Cortex of kidney (tissue), 1 donor: ENCODE measurements around the gene LSM10.

Source experiments
- DNase-seq: peaks from one replicate; lab custom pipeline; 2025; lab: John Stamatoyannopoulos, UW

The LSM10 gene

DNA sequence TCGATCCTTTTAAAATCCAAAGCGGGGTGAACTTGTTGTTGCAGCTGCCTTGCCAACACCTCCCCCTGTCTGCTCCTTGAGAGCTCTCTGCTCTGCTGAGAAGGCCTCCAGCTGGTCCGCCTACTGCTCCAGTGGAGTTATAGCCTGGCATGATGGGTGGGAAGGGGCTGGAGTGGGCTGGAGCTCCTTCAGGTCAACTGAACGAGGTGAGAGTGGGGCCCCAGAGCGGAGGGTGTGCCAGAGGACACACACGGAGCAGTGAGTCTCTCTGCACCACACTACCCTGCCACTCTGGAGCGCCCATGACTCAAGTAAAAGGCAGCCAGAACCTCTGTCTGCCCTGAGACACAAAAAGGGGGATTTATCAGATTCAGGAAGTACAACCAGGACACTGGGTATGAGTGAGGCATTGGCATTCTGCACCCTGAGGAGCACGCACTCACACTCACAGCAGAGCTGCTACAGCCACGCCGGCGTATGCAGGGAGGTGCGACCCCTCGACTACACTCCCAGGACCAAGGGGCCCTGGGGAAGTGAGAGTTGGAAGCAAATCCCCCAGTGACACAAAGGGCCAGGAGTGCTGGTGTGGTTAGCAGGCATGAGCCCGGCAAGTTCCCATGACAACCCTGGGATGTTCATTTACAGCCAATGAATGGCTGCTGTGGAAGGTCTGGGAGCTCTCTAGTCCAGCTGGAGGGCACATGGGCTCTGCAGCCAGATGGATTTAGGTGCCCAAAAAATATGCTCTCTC, 46.3 kb downstream of the LSM10 start:
- no peak for DNase-seq

DNA sequence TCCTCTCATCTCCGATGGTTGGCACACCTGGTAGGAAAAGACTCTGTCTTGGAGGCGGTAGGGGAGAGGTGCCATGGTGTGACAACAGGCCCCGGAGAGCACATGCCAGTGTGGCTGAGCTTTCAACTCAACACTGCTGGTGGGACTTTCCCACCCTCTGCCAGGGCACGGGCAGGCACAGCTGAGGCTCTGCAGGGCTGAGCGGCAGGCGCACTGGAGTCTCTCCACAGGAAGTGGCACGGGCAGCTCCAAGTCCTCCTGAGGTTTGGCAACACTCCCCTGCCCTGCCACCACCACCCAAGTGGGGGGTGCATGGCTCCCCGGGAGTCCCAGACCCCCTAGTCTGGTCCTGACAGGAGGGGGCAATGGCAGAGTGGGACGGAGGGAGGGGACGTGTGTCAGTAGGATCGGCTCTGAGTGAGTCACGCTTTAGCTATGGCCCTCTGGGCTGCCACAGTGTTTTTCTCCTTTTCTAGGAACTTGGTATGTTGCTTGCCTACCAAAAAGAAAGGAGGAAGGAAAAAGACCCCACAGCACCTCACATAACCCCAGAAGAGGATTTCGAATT, 47.0 kb downstream of the LSM10 start:
- no peak for DNase-seq

DNA sequence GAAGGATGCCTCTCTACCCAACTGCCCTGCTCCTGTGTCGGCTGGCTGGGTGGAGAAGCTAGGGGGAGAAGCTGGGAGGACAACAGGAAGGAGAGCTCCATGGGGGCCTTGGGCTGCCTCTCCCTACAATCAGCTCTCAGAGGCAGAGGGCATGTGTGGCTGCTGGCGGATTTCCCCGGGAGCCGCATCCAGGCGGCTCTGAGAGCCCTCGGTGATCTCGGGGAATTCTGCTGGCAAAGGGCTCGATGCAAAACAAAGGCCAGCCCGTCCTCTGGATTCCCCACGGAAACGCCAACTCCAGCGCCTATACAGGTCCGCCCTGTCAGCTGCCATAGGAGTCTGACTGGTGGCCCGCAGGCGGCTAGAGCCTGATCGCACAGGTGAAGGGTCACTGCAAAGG, 47.9 kb downstream of the LSM10 start:
- no peak for DNase-seq

DNA sequence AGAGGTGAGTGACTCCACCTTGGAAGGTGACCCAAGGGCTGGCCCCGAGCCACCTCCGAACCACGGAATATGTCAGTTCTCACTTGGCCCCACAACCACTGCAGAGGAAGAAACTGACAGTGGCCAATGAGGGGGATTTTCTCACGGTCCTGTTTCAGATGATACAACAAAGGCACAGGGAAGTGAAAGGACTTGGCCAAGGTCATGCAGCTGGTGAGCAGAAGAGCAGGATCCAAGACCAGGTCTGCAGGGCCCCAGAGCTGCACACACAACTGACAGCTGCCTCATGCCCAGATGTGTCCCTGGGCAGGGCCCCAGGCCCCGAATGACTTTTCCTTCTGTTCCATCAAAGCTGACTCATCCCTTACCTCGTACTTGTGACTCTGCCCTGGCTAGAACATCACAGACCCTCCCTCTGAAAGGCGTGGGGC, 48.5 kb downstream of the LSM10 start:
- DNase-seq: no peak

DNA sequence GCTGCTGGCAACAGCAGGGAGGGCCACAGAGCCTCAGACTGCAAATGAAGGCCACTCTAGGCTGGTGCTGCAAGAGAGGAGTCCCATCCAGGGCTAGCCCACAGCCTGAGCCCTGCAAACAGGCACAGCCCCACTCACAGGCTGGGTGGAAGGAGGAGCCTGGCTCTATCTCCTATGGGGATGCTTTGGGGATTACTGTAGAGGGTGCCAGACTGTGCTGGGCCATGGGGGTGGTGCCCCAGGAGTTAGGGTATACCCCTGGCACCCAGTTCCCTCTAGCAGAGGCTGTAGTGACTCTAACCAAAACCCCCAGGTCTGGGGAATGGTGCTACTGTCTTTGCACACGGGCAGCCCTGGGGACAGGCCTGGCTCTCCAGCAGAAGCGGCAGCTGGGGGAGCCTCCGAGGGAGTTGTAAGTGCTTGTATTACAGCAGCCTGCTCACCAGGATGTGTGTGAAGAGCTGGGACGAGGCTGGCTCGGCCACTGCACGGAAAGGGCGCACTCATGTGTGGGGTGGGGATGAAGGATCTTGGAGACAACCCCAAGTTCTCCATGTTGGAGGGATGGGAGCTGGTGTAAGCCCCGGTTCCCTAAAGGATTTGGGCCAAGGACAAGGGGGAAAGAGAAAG, 50.9 kb downstream of the LSM10 start:
- no peak for DNase-seq

DNA sequence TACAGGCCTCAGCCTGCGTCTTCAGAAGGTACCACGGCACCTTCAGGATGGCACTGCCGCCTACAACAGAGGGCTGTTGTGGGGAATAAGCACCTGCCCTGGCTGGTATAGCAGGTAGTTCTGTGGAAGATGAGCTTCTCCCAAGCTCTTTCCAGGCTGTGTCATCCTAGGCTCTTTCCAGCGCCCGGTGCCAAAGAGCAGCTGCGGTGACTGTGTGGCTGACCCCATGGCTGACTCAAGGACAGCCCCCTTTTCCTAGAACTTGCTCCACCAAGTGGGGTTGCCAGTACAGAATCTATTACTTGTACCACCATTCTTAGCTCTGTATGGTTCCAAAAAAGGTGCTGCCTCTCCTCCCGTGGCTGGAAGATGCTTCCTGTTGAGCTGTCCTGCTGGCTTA, 52.4 kb downstream of the LSM10 start:
- DNase-seq: no peak

DNA sequence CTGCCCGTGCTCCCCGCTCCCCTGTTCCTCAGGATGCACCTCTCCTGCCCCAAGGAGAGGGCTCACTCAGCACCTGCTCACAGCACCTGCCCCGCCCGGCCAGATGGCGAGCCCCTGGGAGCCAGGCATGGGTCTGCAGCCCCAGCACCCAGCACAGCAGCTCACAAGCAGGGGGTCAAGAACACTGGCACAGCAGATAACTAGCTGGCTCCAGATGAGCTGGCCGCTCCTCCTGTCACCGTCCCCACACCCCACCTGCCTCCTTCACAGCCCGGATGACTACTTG, 53.4 kb downstream of the LSM10 start:
- DNase-seq: no peak

DNA sequence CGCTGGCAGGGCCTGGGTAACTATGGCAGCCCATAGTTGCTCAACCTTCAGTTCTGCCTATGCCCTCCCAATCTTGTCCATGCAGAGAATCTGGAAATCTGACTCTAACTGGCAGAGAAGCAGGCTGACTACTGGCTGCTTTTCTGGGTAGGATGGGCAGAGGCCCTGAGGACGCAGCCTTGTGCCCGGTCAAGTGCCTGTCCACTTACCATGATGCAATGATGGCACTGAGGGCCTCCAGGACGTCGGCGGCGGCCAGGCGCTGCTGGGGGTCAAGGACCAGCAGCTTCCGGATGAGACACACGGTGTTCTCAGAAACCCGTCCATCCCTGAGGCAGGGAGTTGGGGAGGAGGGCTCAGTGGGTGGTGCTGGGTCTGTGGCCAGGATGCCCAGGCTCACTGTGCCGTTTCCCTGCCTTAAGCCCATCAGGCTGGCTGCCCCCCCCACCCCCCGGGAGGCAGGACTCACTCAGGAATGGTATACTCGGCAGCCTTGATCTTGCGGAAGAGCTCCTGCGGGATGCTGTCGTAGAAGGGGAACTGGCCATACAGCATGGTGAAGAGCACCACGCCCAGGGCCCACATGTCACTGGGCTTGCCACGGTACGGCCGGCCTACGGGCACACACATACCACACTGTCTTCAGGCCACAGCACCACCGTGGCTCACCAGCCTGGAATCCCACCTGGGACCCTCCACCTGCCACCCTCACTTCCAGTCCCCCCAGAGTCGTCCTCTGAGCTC, 53.9 kb downstream of the LSM10 start:
- DNase-seq: no peak
